ENCODE measurements around the gene DAP. TPM values are rescaled to one million over a fixed set of nuclear protein-coding genes. Genes with fewer than 3 reads are reported as not detected.

Gene DAP
- total RNA-seq, 4 donors from 2014 or later = 47.8 to 57.3 (median 50.0) TPM

GRCh38 chr5:10673017-10673389, 88.0 kb downstream of the DAP start:
- DNase-seq (ENCODE audit: low spot score) = no peak
- TF ChIP-seq, protein P1, sequence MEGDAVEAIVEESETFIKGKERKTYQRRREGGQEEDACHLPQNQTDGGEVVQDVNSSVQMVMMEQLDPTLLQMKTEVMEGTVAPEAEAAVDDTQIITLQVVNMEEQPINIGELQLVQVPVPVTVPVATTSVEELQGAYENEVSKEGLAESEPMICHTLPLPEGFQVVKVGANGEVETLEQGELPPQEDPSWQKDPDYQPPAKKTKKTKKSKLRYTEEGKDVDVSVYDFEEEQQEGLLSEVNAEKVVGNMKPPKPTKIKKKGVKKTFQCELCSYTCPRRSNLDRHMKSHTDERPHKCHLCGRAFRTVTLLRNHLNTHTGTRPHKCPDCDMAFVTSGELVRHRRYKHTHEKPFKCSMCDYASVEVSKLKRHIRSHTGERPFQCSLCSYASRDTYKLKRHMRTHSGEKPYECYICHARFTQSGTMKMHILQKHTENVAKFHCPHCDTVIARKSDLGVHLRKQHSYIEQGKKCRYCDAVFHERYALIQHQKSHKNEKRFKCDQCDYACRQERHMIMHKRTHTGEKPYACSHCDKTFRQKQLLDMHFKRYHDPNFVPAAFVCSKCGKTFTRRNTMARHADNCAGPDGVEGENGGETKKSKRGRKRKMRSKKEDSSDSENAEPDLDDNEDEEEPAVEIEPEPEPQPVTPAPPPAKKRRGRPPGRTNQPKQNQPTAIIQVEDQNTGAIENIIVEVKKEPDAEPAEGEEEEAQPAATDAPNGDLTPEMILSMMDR (IDR thresholded peaks at IDR 0.05) = no peak
- no peak for ATAC-seq (ENCODE audit: low FRiP score)

DNA sequence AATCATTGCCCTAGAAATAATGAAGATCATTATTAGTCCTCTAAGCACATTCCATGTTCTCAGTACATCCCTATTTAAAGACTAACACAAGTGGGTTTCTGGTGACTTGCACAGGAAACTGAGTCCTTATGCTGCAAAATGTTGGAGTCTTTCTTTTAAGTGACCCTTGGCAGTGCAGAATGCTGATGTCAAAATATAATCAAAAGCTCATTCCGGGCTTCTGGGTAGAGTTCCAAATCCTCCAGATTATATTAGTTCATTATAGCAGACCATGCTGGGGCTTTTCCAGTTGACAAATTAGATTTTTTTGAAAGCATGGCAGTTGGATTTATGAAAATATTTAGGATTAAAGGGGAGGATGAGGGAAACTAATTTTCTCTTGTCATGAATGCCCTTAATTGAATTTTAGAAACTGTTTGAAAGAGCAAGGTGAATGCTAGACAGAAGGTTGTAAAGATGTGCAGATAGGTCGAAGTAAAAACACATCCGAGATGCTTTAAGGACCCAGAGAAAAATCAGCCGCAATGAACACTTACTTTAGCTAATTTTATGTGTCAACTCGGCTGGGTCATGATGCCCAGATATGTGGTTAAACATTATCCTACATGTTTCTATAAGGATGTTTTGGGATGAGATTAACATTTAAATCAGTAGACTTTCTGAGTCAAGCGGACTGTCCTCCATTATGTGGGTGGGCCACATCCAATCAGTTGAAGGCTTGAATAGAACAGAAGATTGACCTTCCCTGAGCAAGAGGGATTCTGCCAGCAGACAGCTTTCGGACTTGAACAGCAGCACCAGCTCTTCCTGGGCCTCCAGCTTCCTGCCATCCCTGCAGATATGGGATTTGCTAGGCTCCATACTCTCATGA, 88.7 kb downstream of the DAP start:
- ATAC-seq (ENCODE audit: low FRiP score) = no peak
- TF ChIP-seq, protein P1 (IDR thresholded peaks at IDR 0.05) = no peak
- no peak for DNase-seq (ENCODE audit: low spot score)

GRCh38 chr5:10671041-10672008, 89.7 kb downstream of the DAP start:
- DNase-seq (ENCODE audit: low spot score) (no peak), ATAC-seq (ENCODE audit: low FRiP score) (no peak)
- TF ChIP-seq, protein P1 (IDR thresholded peaks at IDR 0.05) = no peak

- ATAC-seq (ENCODE audit: low FRiP score) (no peak), DNase-seq (ENCODE audit: low spot score) (no peak)
- TF ChIP-seq, protein P1 (IDR thresholded peaks at IDR 0.05) = no peak
These were observed 91.1 kb downstream of the DAP start for GRCh38 chr5:10669983-10670382.

GRCh38 chr5:10668697-10669096, 92.3 kb downstream of the DAP start:
- TF ChIP-seq, protein P1 (IDR thresholded peaks at IDR 0.05) = no peak
- DNase-seq (ENCODE audit: low spot score) (no peak), ATAC-seq (ENCODE audit: low FRiP score) (no peak)

GRCh38 chr5:10667431-10668057, 93.5 kb downstream of the DAP start:
- ATAC-seq (ENCODE audit: low FRiP score) = no peak
- no peak for DNase-seq (ENCODE audit: low spot score)
- TF ChIP-seq, protein P1 (IDR thresholded peaks at IDR 0.05) = no peak
